ENCODE measurements around the gene SIRPB2.

DNA sequence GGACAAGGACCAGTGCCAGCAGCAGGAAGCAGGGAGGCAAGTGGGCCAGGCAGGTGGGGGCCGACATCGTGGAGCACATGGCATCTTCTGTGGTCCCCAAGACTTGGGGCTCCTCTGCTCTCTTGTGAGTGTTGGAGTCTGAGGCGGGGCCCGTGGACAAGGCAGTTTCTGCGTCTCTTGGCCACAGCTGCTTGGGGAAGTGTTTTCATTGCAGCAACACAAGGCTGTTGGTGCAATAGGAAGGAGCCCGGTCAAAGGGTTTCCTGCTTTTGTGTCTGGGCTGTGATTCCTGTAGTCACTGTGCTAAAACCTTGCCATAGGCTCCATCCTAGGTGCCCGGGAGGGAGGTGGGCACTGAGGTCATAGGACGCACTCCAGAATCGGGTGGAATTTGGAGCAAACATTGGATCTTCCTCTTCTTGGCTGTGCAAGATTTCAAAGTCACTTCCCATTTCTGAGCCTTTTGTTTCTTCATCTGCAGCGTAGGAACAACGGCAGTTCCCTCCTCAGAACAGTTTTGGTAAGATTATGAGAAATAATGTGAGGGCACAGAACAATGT, at the start of gene SIRPB2:
- TF ChIP-seq SUZ12 (IDR thresholded peaks at IDR 0.05; ENCODE audit: extremely low read depth, insufficient read depth, insufficient read length), result no peak
- TF ChIP-seq YY1 (IDR thresholded peaks at IDR 0.05; ENCODE audit: insufficient read depth, insufficient read length), result no peak

Measured in NT2/D1 (cell line).